Neuronal stem cell (in vitro differentiated cells): ENCODE data around the gene PXDN.

Experiments used
- DNase-seq: peaks from one replicate; pipeline ENCODE4 v3.0.0-alpha.2; 2013; ENCODE audit warnings: low spot score
- H2AFZ ChIP-seq: one replicate; pipeline ENCODE4 v1.6.1; 2013; ENCODE audit warnings: mild to moderate bottlenecking, low read length, inconsistent platforms
- H2AK5ac ChIP-seq: 2 replicates; pipeline ENCODE4 v1.6.1; 2013; ENCODE audit warnings: low read depth, mild to moderate bottlenecking, inconsistent platforms, low read length, moderate library complexity, mixed read lengths
- H2BK120ac ChIP-seq: 2 replicates; pipeline ENCODE4 v1.6.1; 2013; ENCODE audit warnings: low read depth, mild to moderate bottlenecking, inconsistent platforms, low read length, moderate library complexity, mixed read lengths
- H2BK12ac ChIP-seq: one replicate; pipeline ENCODE4 v1.6.1; 2013; ENCODE audit warnings: low read length, inconsistent platforms
- H2BK15ac ChIP-seq: 2 replicates; pipeline ENCODE4 v1.6.1; 2013; ENCODE audit warnings: mild to moderate bottlenecking, low read length, inconsistent platforms, mixed read lengths
- H2BK5ac ChIP-seq: one replicate; pipeline ENCODE4 v1.6.1; 2013; ENCODE audit warnings: inconsistent platforms, mild to moderate bottlenecking, low read length, moderate library complexity
- H3K14ac ChIP-seq: one replicate; pipeline ENCODE4 v1.6.1; 2013; ENCODE audit warnings: low read length, inconsistent platforms
- H3K18ac ChIP-seq: 2 replicates; pipeline ENCODE4 v1.6.1; 2013; ENCODE audit warnings: low read length, inconsistent platforms
- H3K23ac ChIP-seq: 2 replicates; pipeline ENCODE4 v1.6.1; 2013; ENCODE audit warnings: low read depth, mild to moderate bottlenecking, mixed read lengths, low read length, inconsistent platforms; ENCODE audit not compliant: poor library complexity
- H3K27ac ChIP-seq: replicated peaks from 3 replicates; pipeline ENCODE4 v1.5.1; 2013; ENCODE audit warnings: low read length, inconsistent platforms
- H3K27me3 ChIP-seq, 3 experiments: 2 replicates each; pipeline ENCODE4 v1.6.1; 2013; ENCODE audit warnings: low read length in 3 of 3, mild to moderate bottlenecking in 2 of 3, inconsistent platforms in 1 of 3, low read depth in 1 of 3, mixed read lengths in 1 of 3, moderate library complexity in 1 of 3; ENCODE audit not compliant: control insufficient read depth in 3 of 3, insufficient read depth in 3 of 3
- H3K36me3 ChIP-seq, 2 donors: replicated peaks in 1 of 2; 2 replicates each; pipeline ENCODE4 v1.6.1; 2013; ENCODE audit warnings: low read length in 2 of 2; ENCODE audit not compliant: control insufficient read depth in 2 of 2, insufficient read depth in 2 of 2
- H3K4ac ChIP-seq: 2 replicates; pipeline ENCODE4 v1.6.1; 2013; ENCODE audit warnings: inconsistent platforms, mild to moderate bottlenecking, low read length, moderate library complexity
- H3K4me1 ChIP-seq, 2 donors: 1 replicate in 1 of 2; 2 replicates in 1 of 2; pipeline ENCODE4 v1.6.1; 2013; ENCODE audit warnings: low read length in 2 of 2, low read depth in 1 of 2; ENCODE audit not compliant: control insufficient read depth in 2 of 2, insufficient read depth in 1 of 2
- H3K4me2 ChIP-seq: one replicate; pipeline ENCODE4 v1.6.1; 2013; ENCODE audit warnings: mild to moderate bottlenecking, low read length, inconsistent platforms; ENCODE audit not compliant: insufficient read depth, poor library complexity, severe bottlenecking
- H3K4me3 ChIP-seq, 2 donors: 2 replicates each; pipeline ENCODE4 v1.5.1; 2013; ENCODE audit warnings: low read length in 2 of 2, mild to moderate bottlenecking in 2 of 2, inconsistent platforms in 1 of 2, moderate library complexity in 1 of 2
- H3K79me1 ChIP-seq: one replicate; pipeline ENCODE4 v1.6.1; 2013; ENCODE audit warnings: low read depth, mild to moderate bottlenecking, inconsistent platforms, low read length, moderate library complexity
- H3K9ac ChIP-seq: one replicate; pipeline ENCODE4 v1.6.1; 2013; ENCODE audit warnings: mild to moderate bottlenecking, low read depth, low read length, inconsistent platforms; ENCODE audit not compliant: poor library complexity
- H3K9me3 ChIP-seq, 2 donors: replicated peaks in 1 of 2; 2 replicates each; pipeline versions ENCODE3 to v1.6.1; 2013; ENCODE audit warnings: low read length in 2 of 2, mild to moderate bottlenecking in 2 of 2, inconsistent platforms in 1 of 2, low read depth in 1 of 2, mixed read lengths in 1 of 2, moderate library complexity in 1 of 2; ENCODE audit not compliant: control insufficient read depth in 2 of 2, insufficient read depth in 1 of 2
- H4K8ac ChIP-seq: one replicate; pipeline ENCODE4 v1.6.1; 2013; ENCODE audit warnings: low read depth, mild to moderate bottlenecking, inconsistent platforms, low read length, moderate library complexity
- H4K91ac ChIP-seq: one replicate; pipeline ENCODE4 v1.6.1; 2013; ENCODE audit warnings: low read length, low read depth, mild to moderate bottlenecking, inconsistent platforms; ENCODE audit not compliant: poor library complexity
- WGBS, 2 donors: extraction: QIAGEN DNeasy Blood & Tissue Kit; methylation state at CpG; one replicate each; pipeline ENCODE4 v1.1.7; 2013; ENCODE audit warnings: missing lambda C conversion rate in 2 of 2, mixed read lengths in 1 of 2; ENCODE audit not compliant: insufficient read length in 2 of 2, insufficient replicate concordance in 1 of 2; ENCODE audit errors: extremely low coverage in 2 of 2; 5-methylcytosine and 5-hydroxymethylcytosine counted together

The PXDN gene

DNA sequence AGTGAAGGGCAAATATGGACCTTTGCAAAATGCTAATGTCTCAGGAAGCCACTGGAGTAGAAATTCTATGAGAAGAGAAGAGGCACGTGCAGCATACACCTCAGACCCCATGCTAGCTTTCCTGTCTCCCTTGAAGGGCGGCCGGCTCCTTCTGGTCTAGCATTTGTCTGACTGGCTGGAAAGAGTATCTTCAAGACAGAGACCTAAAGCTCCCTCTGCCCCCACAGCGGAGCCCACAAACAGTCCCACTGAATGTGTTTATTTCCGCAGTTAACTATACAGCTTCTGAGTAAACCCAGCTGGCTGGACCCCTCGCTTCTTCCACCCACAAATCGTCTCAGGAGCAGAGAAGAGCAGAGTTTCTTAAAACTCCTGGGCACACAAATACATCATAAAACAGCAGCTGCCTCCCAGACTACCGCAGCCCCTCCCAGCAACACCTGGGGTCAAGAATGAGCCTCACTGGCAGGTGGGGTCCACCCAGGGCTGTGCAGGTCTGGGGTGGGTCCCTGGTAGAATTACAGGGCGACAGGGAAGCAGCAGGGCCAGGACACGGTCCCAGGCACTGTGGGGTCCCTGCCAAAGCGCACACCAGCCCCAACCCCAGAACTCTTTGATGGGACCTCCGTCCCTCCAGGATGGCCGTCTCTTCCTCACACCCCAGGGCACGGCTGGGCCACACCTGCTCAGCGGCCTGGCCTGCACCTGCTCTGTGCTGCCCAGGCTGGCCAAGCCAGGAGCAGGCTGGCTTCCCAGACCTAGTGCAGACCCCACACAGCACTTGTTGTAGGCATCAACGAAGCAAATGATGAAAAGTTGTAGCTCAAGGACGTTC, 103.8 kb downstream of the PXDN start:
- no peak overlapping the region for H2AFZ ChIP-seq
- H3K9ac ChIP-seq = peak overlapping the region; percentile 54
- H3K4me3 ChIP-seq = no peak overlapping the region
- H3K4ac ChIP-seq = peak overlapping the region; percentile 98
- no peak for DNase-seq
- peaks cover 0 to 2% of the 10 kb centered on the region in 2 donors for H3K9me3 ChIP-seq
- peak overlapping the region; percentile 100 for H2AK5ac ChIP-seq
- no CpG with 5 or more reads among the region's 17 CpGs for WGBS, 2 donors
- H2BK12ac ChIP-seq = peak overlapping the region; percentile 100
- H3K27me3 ChIP-seq = no peaks in the 10 kb centered on the region
- peak overlapping the region; percentile 100 for H3K18ac ChIP-seq
- peak overlapping the region; percentile 95 for H3K14ac ChIP-seq
- H3K23ac ChIP-seq = peak overlapping the region; percentile 94
- H3K36me3 ChIP-seq = peaks cover 0 to 39% of the 10 kb centered on the region in 2 donors
- peak overlapping the region; percentile 84 for H3K27ac ChIP-seq
- H2BK15ac ChIP-seq = peak overlapping the region; percentile 100
- peak overlapping the region; percentile 99 for H4K91ac ChIP-seq
- peaks cover 2 to 13% of the 10 kb centered on the region in 2 donors for H3K4me1 ChIP-seq
- H3K79me1 ChIP-seq = peaks cover 4% of the 10 kb centered on the region
- peak overlapping the region; percentile 100 for H4K8ac ChIP-seq
- peak overlapping the region; percentile 98 for H2BK120ac ChIP-seq
- peak overlapping the region; percentile 100 for H2BK5ac ChIP-seq
- H3K4me2 ChIP-seq = peak overlapping the region; percentile 0

DNA sequence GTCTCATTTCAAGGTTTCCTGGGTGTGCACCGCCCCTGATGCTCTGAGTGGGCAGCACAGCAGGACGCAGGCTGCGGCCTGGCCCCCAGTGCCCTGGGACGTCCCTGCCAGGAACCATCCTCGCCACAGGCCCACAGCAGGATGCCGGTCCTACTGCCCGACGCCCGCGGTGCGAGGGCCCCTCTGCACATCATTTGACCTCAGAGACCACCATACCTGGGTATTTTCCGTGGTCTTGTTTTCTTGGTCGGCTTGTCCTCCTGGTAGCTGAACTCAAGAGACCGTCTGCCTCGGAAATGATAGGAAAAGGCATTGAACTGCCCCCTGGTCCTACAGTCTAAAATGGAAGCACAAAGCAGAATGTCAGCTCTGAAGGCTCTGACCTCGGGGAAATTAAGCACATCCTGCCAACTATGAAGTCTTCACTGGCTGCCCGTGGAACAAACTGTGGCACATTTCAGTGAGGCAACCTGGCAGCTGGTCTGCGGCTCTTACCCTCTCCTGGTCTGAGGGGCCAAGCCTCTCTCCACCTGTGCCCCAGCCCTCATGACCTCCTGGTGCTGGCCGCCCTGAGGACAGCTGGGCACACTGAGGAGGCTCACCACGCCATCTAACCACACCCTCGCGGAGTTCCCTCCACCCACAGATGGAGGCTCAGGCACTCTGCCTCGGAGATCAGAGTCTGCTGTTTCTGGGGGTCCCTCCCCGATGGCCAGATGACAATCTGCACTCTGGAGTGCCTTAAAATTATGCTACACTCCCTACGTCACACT, 105.0 kb downstream of the PXDN start:
- DNase-seq = no peak
- H2AK5ac ChIP-seq = peak overlapping the region; percentile 80
- peak overlapping the region; percentile 32 for H2BK15ac ChIP-seq
- no peaks in the 10 kb centered on the region for H3K27me3 ChIP-seq
- H3K23ac ChIP-seq = peak overlapping the region; percentile 75
- no peak overlapping the region for H2AFZ ChIP-seq
- peaks cover 0 to 2% of the 10 kb centered on the region in 2 donors for H3K9me3 ChIP-seq
- no peak overlapping the region for H3K14ac ChIP-seq
- peak overlapping the region; percentile 62 for H2BK5ac ChIP-seq
- no peak overlapping the region for H3K27ac ChIP-seq
- peak overlapping the region; percentile 59 for H3K18ac ChIP-seq
- no peak overlapping the region for H3K4me3 ChIP-seq
- H2BK120ac ChIP-seq = no peak overlapping the region
- no peak overlapping the region for H4K91ac ChIP-seq
- H3K4ac ChIP-seq = no peak overlapping the region
- no peak overlapping the region for H3K4me2 ChIP-seq
- WGBS, 2 donors = no CpG with 5 or more reads among the region's 25 CpGs
- peaks cover 4% of the 10 kb centered on the region for H3K79me1 ChIP-seq
- peak overlapping the region; percentile 63 for H3K9ac ChIP-seq
- H3K4me1 ChIP-seq = peaks cover 2 to 13% of the 10 kb centered on the region in 2 donors
- no peak overlapping the region for H4K8ac ChIP-seq
- H3K36me3 ChIP-seq = peaks cover 0 to 47% of the 10 kb centered on the region in 2 donors
- no peak overlapping the region for H2BK12ac ChIP-seq

DNA sequence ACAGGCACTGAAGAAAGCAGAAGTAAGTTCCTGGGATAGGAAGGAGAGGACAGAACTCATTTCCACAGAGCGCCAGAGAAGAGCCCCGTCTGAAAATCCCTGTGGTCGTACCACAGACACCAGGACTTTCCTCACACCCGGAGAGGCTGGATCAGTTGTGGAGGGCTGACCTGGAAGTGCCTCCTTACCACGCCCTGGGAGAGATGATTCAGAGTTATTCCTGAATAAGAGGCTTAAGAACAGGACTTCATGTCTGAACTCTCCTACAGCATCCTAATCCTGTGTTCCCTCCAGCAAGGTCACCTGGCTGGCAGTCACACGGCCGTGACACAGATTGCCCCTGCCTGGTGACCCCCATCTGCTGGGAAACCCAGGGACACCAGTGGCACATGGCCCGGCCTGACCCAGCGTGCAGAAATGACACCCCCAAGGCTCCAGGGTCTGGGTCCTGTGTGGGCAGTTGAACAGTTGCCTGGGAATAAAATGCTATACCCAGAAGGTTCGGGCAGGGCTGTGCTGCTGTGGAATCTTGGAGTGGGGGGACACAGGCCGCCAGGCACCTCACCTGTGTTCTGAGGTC, 105.9 kb downstream of the PXDN start:
- Histone ChIP-seq H2BK15ac (no peak overlapping the region), H3K27ac (no peak overlapping the region), H3K27me3 (no peaks in the 10 kb centered on the region), H2BK120ac (no peak overlapping the region), H2AK5ac (no peak overlapping the region), H3K9me3 (peaks cover 0 to 2% of the 10 kb centered on the region in 2 donors), H3K18ac (no peak overlapping the region), H3K4ac (no peak overlapping the region), H3K4me1 (peaks cover 2 to 13% of the 10 kb centered on the region in 2 donors), H2BK12ac (no peak overlapping the region), H3K4me2 (no peak overlapping the region), H3K79me1 (peaks cover 4% of the 10 kb centered on the region), H3K23ac (no peak overlapping the region), H4K91ac (no peak overlapping the region), H4K8ac (no peak overlapping the region), H3K4me3 (no peak overlapping the region), H3K14ac (no peak overlapping the region), H2BK5ac (peak overlapping the region; percentile 62), H3K9ac (no peak overlapping the region), H2AFZ (no peak overlapping the region), H3K36me3 (peaks cover 0 to 50% of the 10 kb centered on the region in 2 donors)
- no CpG with 5 or more reads among the region's 11 CpGs for WGBS, 2 donors
- DNase-seq = no peak
